ENCODE results near the gene GPR35. TPM values are rescaled to one million over a fixed set of nuclear protein-coding genes. Genes with fewer than 3 reads are reported as not detected.

The GPR35 gene
- total RNA-seq, 4 donors from 2014 or later, result 0.72 to 1.8 (median 0.87) TPM

DNA sequence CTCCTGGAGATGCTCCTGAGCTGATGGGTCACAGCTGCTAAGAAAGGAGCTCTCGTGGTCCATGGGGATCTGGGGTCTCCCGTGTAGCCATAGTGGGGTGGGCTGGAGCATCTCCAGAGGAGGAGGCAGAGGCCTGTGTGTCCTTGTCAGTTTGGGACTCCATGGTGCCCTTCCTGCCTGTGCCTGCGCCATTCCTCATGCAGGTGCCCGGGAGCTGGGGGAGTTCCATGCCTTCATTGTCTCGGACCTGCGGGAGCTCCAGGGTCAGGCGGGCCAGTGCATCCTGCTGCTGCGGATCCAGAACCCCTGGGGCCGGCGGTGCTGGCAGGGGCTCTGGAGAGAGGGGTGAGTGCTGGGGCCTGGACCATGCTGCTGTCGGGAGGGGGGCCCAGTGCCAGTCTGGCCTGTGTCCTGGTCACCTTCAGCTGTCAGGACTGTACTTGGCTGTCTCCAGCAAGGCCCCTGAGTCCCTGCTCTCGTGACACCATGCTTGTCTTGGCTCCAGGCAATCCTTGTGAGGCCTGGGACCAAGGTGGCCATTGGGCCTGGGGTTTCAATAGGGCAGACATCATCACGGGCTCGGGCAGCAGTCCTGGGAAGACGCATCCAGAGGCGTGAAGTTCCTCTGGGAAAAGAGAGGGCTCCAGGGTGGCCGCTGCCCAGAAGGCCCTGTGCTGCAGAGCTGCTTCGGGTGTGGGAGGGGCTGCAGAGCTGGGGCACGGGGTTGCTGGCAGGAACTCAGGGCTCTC lies 31.4 kb upstream of the GPR35 start:
- Histone ChIP-seq H3K27me3 (no peaks in the 10 kb centered on the region), H3K36me3 (peaks cover 0 to 26% of the 10 kb centered on the region in 2 donors), H3K4me1 (peaks cover 10 to 13% of the 10 kb centered on the region in 2 donors), H3K4me3 (no peak overlapping the region), H3K27ac (no peak overlapping the region), H3K9me3 (no peaks in the 10 kb centered on the region)
- intact Hi-C loops (cut with DNase I; ENCODE audit: low total_unique reads) (no loop called here), in situ Hi-C loops (cut with MboI; ENCODE audit: low sequenced_read_pairs in 4 of 4) (no loop called here)
- no peak for ATAC-seq
- DNase-seq, result peak in 1 of 2 donors; percentile 9
- no peak for TF ChIP-seq POLR2A (IDR thresholded peaks at IDR 0.05)
- TF ChIP-seq, protein P1, sequence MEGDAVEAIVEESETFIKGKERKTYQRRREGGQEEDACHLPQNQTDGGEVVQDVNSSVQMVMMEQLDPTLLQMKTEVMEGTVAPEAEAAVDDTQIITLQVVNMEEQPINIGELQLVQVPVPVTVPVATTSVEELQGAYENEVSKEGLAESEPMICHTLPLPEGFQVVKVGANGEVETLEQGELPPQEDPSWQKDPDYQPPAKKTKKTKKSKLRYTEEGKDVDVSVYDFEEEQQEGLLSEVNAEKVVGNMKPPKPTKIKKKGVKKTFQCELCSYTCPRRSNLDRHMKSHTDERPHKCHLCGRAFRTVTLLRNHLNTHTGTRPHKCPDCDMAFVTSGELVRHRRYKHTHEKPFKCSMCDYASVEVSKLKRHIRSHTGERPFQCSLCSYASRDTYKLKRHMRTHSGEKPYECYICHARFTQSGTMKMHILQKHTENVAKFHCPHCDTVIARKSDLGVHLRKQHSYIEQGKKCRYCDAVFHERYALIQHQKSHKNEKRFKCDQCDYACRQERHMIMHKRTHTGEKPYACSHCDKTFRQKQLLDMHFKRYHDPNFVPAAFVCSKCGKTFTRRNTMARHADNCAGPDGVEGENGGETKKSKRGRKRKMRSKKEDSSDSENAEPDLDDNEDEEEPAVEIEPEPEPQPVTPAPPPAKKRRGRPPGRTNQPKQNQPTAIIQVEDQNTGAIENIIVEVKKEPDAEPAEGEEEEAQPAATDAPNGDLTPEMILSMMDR (IDR thresholded peaks at IDR 0.05 in 4 of 5, conservative IDR thresholded peaks at IDR 0.05 in 1 of 5), result no peak

DNA sequence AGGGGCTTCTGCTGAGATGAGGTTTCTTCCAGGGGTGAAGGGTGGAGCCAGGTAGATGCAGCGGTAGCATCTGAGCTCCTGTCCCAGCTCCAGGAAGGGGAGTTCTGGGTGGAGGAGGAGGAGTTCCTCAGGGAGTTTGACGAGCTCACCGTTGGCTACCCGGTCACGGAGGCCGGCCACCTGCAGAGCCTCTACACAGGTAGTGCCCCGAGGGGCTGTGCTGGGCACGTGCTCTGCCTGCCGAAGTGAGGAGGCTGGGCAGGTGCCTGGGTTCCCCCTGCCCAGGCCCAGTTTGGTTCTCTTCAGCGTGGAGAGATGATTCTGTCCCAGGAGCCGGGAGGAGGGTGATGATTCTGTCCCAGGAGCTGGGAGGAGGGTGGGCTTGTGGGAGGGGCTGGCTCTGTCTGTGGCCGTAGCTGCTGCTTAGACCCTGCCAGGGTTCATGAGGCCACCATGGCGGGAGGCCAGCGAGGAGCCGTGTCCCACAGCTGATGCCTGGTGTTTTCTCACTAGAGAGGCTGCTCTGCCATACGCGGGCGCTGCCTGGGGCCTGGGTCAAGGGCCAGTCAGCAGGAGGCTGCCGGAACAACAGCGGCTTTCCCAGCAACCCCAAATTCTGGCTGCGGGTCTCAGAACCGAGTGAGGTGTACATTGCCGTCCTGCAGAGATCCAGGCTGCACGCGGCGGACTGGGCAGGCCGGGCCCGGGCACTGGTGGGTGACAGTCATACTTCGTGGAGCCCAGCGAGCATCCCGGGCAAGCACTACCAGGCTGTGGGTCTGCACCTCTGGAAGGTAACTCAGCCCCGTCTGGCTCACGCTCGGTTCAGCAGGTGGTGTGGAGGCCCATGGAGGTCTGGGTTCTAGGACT lies 30.5 kb upstream of the GPR35 start:
- no peak overlapping the region for H3K4me3 ChIP-seq
- no peaks in the 10 kb centered on the region for H3K27me3 ChIP-seq
- peak in 1 of 2 donors; percentile 5 for DNase-seq
- no peaks in the 10 kb centered on the region for H3K9me3 ChIP-seq
- no peak for ATAC-seq
- TF ChIP-seq, protein P1 (IDR thresholded peaks at IDR 0.05 in 4 of 5, conservative IDR thresholded peaks at IDR 0.05 in 1 of 5), result no peak
- TF ChIP-seq POLR2A (IDR thresholded peaks at IDR 0.05), result no peak
- intact Hi-C loops (cut with DNase I; ENCODE audit: low total_unique reads) (no loop called here), in situ Hi-C loops (cut with MboI; ENCODE audit: low sequenced_read_pairs in 4 of 4) (no loop called here)
- no peak overlapping the region for H3K27ac ChIP-seq
- H3K4me1 ChIP-seq, result peaks cover 10 to 13% of the 10 kb centered on the region in 2 donors
- H3K36me3 ChIP-seq, result peaks cover 0 to 30% of the 10 kb centered on the region in 2 donors

DNA sequence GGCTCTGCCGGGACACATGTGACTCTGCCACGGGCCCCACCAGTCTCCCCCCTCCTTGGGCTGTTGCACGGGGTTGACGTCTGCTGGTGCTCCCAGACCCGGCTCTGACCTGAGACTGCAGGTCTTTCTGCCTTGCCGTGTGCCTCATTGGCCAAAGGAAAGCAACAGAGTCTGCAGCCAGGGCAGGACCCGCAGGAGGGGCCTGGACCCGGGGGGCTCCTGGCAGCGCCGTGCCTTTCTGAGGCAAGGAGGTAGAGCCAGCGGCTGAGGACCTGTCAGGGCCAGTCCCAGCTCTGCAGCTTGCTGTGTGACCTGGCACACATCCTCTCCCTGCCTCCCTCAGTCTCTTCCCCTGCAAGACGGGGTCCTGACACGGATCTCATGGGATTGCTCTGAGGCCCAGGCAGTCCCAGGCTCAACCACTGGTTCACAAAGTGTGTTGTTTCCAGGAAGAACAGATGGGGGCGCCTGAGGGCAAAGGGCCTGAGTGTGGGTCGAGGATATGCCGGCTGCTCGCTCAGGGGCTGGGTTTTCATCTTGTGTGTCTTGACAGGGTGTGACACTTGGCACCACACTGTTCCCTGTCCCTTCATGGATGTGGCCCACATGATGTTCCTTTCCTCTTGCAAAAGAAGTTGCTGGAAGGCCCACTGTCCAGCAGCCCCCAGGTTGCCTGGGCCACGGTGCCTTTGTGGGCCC lies 29.8 kb upstream of the GPR35 start:
- intact Hi-C loops (cut with DNase I; ENCODE audit: low total_unique reads) (no loop called here), in situ Hi-C loops (cut with MboI; ENCODE audit: low sequenced_read_pairs in 4 of 4) (no loop called here)
- Histone ChIP-seq H3K27ac (no peak overlapping the region), H3K9me3 (no peaks in the 10 kb centered on the region), H3K4me3 (no peak overlapping the region), H3K4me1 (peaks cover 10 to 13% of the 10 kb centered on the region in 2 donors), H3K27me3 (no peaks in the 10 kb centered on the region), H3K36me3 (peaks cover 0 to 30% of the 10 kb centered on the region in 2 donors)
- ATAC-seq (peak in 1 of 2 donors; percentile 30), DNase-seq (peak in 1 of 2 donors; percentile 13)
- TF ChIP-seq POLR2A (IDR thresholded peaks at IDR 0.05), result no peak
- TF ChIP-seq, protein P1 (IDR thresholded peaks at IDR 0.05 in 4 of 5, conservative IDR thresholded peaks at IDR 0.05 in 1 of 5), result peak in 1 of 5 experiments; percentile 27

DNA sequence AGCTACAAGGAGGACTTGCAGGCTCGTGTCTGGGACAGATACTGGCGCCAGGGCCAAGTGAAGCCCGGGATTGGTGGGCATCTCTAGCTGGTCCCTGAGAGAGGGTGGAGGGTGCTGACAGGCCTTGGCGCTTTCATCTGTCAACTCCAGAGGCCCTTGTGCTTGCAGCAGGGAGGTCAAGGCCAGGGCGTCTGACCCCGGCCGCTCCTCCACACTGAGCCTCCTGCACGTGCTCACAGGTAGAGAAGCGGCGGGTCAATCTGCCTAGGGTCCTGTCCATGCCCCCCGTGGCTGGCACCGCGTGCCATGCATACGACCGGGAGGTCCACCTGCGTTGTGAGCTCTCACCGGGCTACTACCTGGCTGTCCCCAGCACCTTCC lies 29.2 kb upstream of the GPR35 start:
- in situ Hi-C loops (cut with MboI; ENCODE audit: low sequenced_read_pairs in 4 of 4), result no loop called here
- ATAC-seq (no peak), DNase-seq (no peak)
- Histone ChIP-seq H3K27ac (no peak overlapping the region), H3K4me1 (peaks cover 10 to 13% of the 10 kb centered on the region in 2 donors), H3K9me3 (no peaks in the 10 kb centered on the region), H3K27me3 (no peaks in the 10 kb centered on the region), H3K36me3 (peaks cover 0 to 26% of the 10 kb centered on the region in 2 donors), H3K4me3 (no peak overlapping the region)
- no peak for TF ChIP-seq POLR2A (IDR thresholded peaks at IDR 0.05)
- TF ChIP-seq, protein P1 (IDR thresholded peaks at IDR 0.05 in 4 of 5, conservative IDR thresholded peaks at IDR 0.05 in 1 of 5), result no peak
- intact Hi-C loops (cut with DNase I; ENCODE audit: low total_unique reads), result no loop called here

Measured in gastrocnemius medialis (tissue), 4 donors.